GM12878 (cell line): ENCODE results near the gene ADGRD1. TPM values are rescaled to one million over a fixed set of nuclear protein-coding genes. Genes with fewer than 3 reads are reported as not detected.

Source experiments
- ATAC-seq: fragments of 200-7000 bp; cut with Tn5 transposase; 3 replicates; pipeline ENCODE4 v1.9.1; 2020; ENCODE audit warnings: mild to moderate bottlenecking, moderate library complexity
- BruUV-seq: library from RNA; stranded (reverse); fragments of 400-500 nt; replicated peaks from 2 replicates; lab custom pipeline; 2021; lab: Mats Ljungman, UMichigan
- CTCF ChIA-PET: fragments of 300-600 bp; sonication (Branson Sonifier 250); formaldehyde crosslinking; extraction: SDS; loops from one replicate; lab custom pipeline; 2021; ENCODE audit warnings: inconsistent platforms; lab: Yijun Ruan, JAX
- POLR2A ChIA-PET: fragments of 350-600 bp; formaldehyde crosslinking; extraction: SDS; loops from one replicate; lab custom pipeline; 2021; ENCODE audit warnings: inconsistent platforms; lab: Charles Lee
- RAD21 ChIA-PET: fragments of 300-600 bp; sonication (Branson Sonifier 250); formaldehyde crosslinking; loops from one replicate; lab custom pipeline; 2023; ENCODE audit warnings: antibody characterized with exemption; ENCODE audit not compliant: unreplicated experiment; lab: Charles Lee
- SMC1A ChIA-PET: fragments of 300-600 bp; sonication (Branson Sonifier 250); formaldehyde crosslinking; loops from one replicate; lab custom pipeline; 2023; ENCODE audit not compliant: unreplicated experiment, uncharacterized antibody; lab: Charles Lee
- DNase-seq: peaks from one replicate; pipeline ENCODE4 v3.0.0-alpha.2; 2011; ENCODE audit warnings: low read depth, low spot score
- FAIRE-seq: peaks from 3 replicates; lab custom pipeline; 2011; peaks lifted over from hg19 to GRCh38; lab: Jason Lieb, UNC
- H2AFZ ChIP-seq: 2 replicates; pipeline ENCODE4 v1.6.0; 2011; ENCODE audit warnings: low read depth, low read length, control low read depth; ENCODE audit not compliant: control insufficient read depth
- H3K27ac ChIP-seq: 2 replicates; pipeline ENCODE4 v1.5.1; 2011; ENCODE audit warnings: control low read depth; ENCODE audit not compliant: control insufficient read depth, insufficient read depth
- H3K27me3 ChIP-seq, 2 experiments: replicated peaks in 1 of 2; 2 replicates each; pipeline versions ENCODE4 v1.6.0 to v1.6.1; 2011; ENCODE audit warnings: low read length in 1 of 2; ENCODE audit not compliant: control insufficient read depth in 2 of 2, insufficient read depth in 2 of 2
- H3K36me3 ChIP-seq, 2 experiments: 2 replicates each; pipeline ENCODE4 v1.5.1; 2011; ENCODE audit warnings: low read length in 1 of 2; ENCODE audit not compliant: control insufficient read depth in 2 of 2, insufficient read depth in 2 of 2
- H3K4me1 ChIP-seq: 2 replicates; pipeline ENCODE4 v1.6.1; 2011; ENCODE audit warnings: mild to moderate bottlenecking, low read length, moderate library complexity, mixed read lengths; ENCODE audit not compliant: control insufficient read depth, insufficient read depth
- H3K4me2 ChIP-seq: 2 replicates; pipeline ENCODE4 v1.6.0; 2011; ENCODE audit warnings: control low read depth; ENCODE audit not compliant: control insufficient read depth, insufficient read depth
- H3K4me3 ChIP-seq: fragments of 200-600 bp; sonication (generic); 2 replicates; pipeline ENCODE4 v1.5.1; 2016
- H3K79me2 ChIP-seq: 2 replicates; pipeline ENCODE4 v1.6.0; 2011; ENCODE audit warnings: low read length; ENCODE audit not compliant: control insufficient read depth, insufficient read depth
- H3K9ac ChIP-seq: 2 replicates; pipeline ENCODE4 v1.8.0; 2011; ENCODE audit warnings: low read length, control low read depth, mixed read lengths; ENCODE audit not compliant: control insufficient read depth, insufficient read depth
- H3K9me3 ChIP-seq: replicated peaks from 3 replicates; pipeline ENCODE4 v1.5.1; 2011; ENCODE audit warnings: mild to moderate bottlenecking, low read length; ENCODE audit not compliant: control insufficient read depth, insufficient read depth
- H4K20me1 ChIP-seq: 2 replicates; pipeline ENCODE4 v1.6.0; 2011; ENCODE audit not compliant: control insufficient read depth, insufficient read depth
- REST ChIP-seq: IDR thresholded peaks from 2 replicates; pipeline ENCODE4 v1.6.1; 2012; ENCODE audit warnings: mild to moderate bottlenecking, low read depth, low read length
- WGBS: methylation state at CpG from one replicate; pipeline ENCODE4 v1.1.6; 2016; ENCODE audit warnings: low lambda C conversion rate; ENCODE audit not compliant: insufficient replicate concordance, insufficient coverage; ENCODE audit errors: missing lambda C conversion rate; 5-methylcytosine and 5-hydroxymethylcytosine counted together
- in situ Hi-C: fragments of 300-500 bp; cut with MboI; formaldehyde crosslinking; loops from 9 replicates; pipeline ENCODE4 v1.14.3; 2018; ENCODE audit warnings: mixed read lengths
- intact Hi-C: fragments of 100-400 bp; cut with micrococcal nuclease; formaldehyde crosslinking; loops from one replicate; pipeline ENCODE4 v1.14.2; 2022; ENCODE audit not compliant: unreplicated experiment
- polyA plus RNA-seq, 11 experiments: library from polyadenylated mRNA; depleted of rRNA in 4 of 11; unstranded in 6 of 11; stranded (reverse) in 5 of 11; fragments of >200 nt; fragmentation: Nextera tagmentation in 4 of 11; fragmentation: Illumina TruSeq in 1 of 11; extraction: Ambion mirVana in 4 of 11; extraction: Trizol in 1 of 11; gene quantifications; 1 replicate in 1 of 11; 2 replicates in 10 of 11; pipeline versions ENCODE4 v1.2.1 to v1.2.3, GENCODE V29; 2011 to 2016; ENCODE audit warnings: inconsistent platforms in 2 of 11, missing spikeins in 2 of 11, low read depth in 1 of 11
- total RNA-seq, 4 experiments: library from RNA; depleted of rRNA in 3 of 4; stranded (reverse); fragments of >200 nt in 3 of 4; fragmentation: Illumina TruSeq in 1 of 4; extraction: Trizol in 1 of 4; gene quantifications; 2 replicates each; pipeline versions ENCODE4 v1.2.1 to v1.2.3, GENCODE V29; 2013 to 2021

ADGRD1 gene
- total and polyA plus RNA-seq, 10 of the 15 experiments (the other 5 are each of a cell fraction or from before 2014, with no cell fraction given) = 0.15 to 12.7 (median 1.2) TPM

GRCh38 chr12:131094831-131095805, 141.4 kb downstream of the ADGRD1 start:
- intact Hi-C loops (no loop called here), in situ Hi-C loops (no loop called here)
- H3K4me1 ChIP-seq = peaks cover 41% of the 10 kb centered on the region
- DNase-seq = no peak
- H3K27me3 ChIP-seq = no peaks in the 10 kb centered on the region
- WGBS = 88% methylated on average over 23 of the region's 25 CpGs
- no peaks in the 10 kb centered on the region for H3K79me2 ChIP-seq
- H3K27ac ChIP-seq = no peak overlapping the region
- SMC1A ChIA-PET = interaction anchor here (1.8 kb wide), 1 partner anchor 10 kb away, joined by 7 read pairs; no protein-coding TSS in a partner anchor
- H3K9ac ChIP-seq = no peak overlapping the region
- RAD21 ChIA-PET = interaction anchor here (1.2 to 3.1 kb wide), 4 partner anchors 9 to 224 kb away, joined by 3 to 9 read pairs (median 4); no protein-coding TSS in a partner anchor
- H3K36me3 ChIP-seq = no peaks in the 10 kb centered on the region
- POLR2A ChIA-PET = no interaction called here
- CTCF ChIA-PET = interaction anchor here (0.9 to 1.1 kb wide), 2 partner anchors 9 to 38 kb away, joined by 7 to 9 read pairs; no protein-coding TSS in a partner anchor
- H3K9me3 ChIP-seq = no peaks in the 10 kb centered on the region; the same call in 2 of the 3 replicates
- H2AFZ ChIP-seq = no peak overlapping the region
- no peak overlapping the region for H3K4me2 ChIP-seq
- TF ChIP-seq REST = no peak
- TF ChIP-seq, all 136 proteins: peak for 0
- H4K20me1 ChIP-seq = no peaks in the 10 kb centered on the region
- ATAC-seq = no peak
- no TSS peak for BruUV-seq
- H3K4me3 ChIP-seq = no peak overlapping the region
- FAIRE-seq = no peak
